ENCODE data around the gene THAP3.

- TF ChIP-seq, protein P1, sequence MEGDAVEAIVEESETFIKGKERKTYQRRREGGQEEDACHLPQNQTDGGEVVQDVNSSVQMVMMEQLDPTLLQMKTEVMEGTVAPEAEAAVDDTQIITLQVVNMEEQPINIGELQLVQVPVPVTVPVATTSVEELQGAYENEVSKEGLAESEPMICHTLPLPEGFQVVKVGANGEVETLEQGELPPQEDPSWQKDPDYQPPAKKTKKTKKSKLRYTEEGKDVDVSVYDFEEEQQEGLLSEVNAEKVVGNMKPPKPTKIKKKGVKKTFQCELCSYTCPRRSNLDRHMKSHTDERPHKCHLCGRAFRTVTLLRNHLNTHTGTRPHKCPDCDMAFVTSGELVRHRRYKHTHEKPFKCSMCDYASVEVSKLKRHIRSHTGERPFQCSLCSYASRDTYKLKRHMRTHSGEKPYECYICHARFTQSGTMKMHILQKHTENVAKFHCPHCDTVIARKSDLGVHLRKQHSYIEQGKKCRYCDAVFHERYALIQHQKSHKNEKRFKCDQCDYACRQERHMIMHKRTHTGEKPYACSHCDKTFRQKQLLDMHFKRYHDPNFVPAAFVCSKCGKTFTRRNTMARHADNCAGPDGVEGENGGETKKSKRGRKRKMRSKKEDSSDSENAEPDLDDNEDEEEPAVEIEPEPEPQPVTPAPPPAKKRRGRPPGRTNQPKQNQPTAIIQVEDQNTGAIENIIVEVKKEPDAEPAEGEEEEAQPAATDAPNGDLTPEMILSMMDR (IDR thresholded peaks at IDR 0.05; ENCODE audit: low read length): no peak
- TF ChIP-seq EZH2 (IDR thresholded peaks at IDR 0.05; ENCODE audit: borderline replicate concordance, low read length): no peak
Observed at GRCh38 chr1:6603915-6604558, 20.6 kb upstream of the THAP3 start.
